Measurements from ENCODE around the gene SIRT2.
A peak's percentile ranks its signal among the peaks of the same experiment; 100 is the strongest.
"Not testable (repeated sequence)": the region's sequence is repeated elsewhere in the genome, so short reads cannot be mapped to it uniquely, and the experiment has no call there.

Gene SIRT2

DNA sequence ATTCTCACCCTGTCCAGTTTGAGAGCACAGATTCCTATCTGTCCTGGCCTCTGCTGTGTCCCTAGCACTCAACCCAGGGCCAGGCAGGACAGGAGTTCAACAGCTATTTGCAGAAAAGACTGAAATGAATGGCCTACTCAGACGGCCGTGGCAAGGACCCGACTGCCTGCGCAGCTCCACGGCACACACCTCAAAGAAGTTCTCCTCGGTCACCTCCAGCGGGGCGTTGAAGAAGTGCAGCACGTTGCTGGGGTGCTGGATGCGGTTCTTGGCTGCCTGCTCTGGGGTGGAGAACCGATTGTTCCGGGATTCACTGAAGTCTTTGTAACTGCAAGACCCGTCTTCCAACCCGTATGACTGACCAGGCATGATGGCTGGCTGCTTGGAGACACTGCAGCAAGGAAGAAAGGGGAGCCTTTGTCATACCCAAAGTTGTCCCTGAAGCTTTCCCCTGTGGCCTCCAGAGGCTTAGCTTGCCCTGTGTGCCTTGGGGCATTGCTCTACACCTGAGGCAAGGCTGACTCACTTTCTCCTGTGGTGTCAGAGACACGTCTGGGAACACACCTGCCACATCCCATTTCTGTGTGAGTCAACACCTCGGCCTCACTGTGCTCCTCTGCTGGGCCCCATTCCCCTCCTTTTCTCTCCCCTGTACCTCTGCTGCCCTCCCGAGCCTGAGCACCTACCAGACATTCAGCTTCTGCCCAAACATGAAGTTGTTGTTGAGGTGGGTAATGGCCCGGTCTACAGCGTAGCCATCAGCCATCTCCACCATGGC is 61.0 kb downstream of the SIRT2 start:
- H3K9me3 Mint-ChIP-seq, result no peaks in the 10 kb centered on the region
- peaks cover 53% of the 10 kb centered on the region for H3K4me1 Mint-ChIP-seq
- peaks cover 28% of the 10 kb centered on the region for H3K36me3 Mint-ChIP-seq
- H3K27me3 Mint-ChIP-seq, result no peaks in the 10 kb centered on the region
- peak overlapping the region; percentile 83 for H3K27ac Mint-ChIP-seq
- H3K4me3 Mint-ChIP-seq, result peak overlapping the region; percentile 67

DNA sequence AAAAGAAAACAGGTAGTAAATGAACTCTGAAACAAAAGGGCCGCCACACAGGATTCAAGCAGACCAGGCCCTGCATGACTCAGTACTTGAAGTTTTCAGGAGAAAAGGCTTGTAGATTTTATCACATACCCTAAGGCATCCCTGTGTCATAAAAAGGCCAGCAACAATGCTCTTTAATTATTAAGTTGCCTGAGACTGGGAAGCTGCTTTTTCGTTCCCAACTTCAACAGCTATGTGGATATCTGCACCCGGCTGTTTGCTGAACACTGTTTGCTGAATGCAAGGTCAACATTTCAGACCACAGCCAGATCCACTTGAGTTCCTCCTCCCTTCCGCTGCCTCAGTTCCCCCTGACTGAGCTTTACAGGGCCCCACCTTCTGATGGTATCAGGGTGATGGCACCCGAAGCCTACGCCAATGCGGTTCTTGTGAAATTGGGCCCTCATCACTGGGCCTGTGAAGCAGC is 61.7 kb downstream of the SIRT2 start:
- no peak overlapping the region for H3K4me3 Mint-ChIP-seq
- peaks cover 23% of the 10 kb centered on the region for H3K36me3 Mint-ChIP-seq
- H3K9me3 Mint-ChIP-seq, result no peaks in the 10 kb centered on the region
- peak overlapping the region; percentile 30 for H3K27ac Mint-ChIP-seq
- H3K4me1 Mint-ChIP-seq, result peaks cover 46% of the 10 kb centered on the region
- no peaks in the 10 kb centered on the region for H3K27me3 Mint-ChIP-seq

DNA sequence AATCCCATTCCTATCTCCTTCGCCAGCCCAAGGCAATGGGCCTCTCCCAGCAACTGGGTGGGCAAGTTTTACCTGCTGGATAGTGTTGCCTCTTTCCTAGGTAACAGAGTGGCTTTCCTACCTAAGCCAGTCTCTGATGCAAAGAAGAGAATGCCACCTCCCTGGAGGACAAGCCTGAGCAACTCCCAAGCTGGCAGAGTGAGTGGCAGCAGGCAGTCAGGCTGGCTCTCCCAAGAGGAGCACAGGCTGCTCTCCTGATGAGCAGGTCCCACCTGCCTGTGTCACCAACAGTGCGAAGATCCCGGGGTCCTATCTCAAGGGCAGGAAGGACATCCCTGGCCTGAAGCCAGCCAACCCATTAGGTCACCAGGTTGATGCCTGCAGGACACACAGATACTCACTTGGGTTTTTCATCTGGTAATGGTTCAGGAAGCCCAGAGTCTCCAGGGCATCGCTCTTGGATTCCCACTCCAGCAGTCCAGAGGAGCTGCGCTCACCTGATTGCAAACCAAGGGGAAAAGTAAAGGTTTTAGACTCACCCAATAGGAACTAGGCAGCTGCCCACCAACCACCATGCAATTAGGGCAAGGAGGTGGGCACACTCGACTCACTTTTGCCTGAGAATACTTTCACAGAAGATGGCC is 62.3 kb downstream of the SIRT2 start:
- H3K9me3 Mint-ChIP-seq, result no peaks in the 10 kb centered on the region
- H3K4me1 Mint-ChIP-seq, result peaks cover 43% of the 10 kb centered on the region
- H3K27ac Mint-ChIP-seq, result peak overlapping the region; percentile 30
- H3K4me3 Mint-ChIP-seq, result no peak overlapping the region
- peaks cover 18% of the 10 kb centered on the region for H3K36me3 Mint-ChIP-seq
- no peaks in the 10 kb centered on the region for H3K27me3 Mint-ChIP-seq

DNA sequence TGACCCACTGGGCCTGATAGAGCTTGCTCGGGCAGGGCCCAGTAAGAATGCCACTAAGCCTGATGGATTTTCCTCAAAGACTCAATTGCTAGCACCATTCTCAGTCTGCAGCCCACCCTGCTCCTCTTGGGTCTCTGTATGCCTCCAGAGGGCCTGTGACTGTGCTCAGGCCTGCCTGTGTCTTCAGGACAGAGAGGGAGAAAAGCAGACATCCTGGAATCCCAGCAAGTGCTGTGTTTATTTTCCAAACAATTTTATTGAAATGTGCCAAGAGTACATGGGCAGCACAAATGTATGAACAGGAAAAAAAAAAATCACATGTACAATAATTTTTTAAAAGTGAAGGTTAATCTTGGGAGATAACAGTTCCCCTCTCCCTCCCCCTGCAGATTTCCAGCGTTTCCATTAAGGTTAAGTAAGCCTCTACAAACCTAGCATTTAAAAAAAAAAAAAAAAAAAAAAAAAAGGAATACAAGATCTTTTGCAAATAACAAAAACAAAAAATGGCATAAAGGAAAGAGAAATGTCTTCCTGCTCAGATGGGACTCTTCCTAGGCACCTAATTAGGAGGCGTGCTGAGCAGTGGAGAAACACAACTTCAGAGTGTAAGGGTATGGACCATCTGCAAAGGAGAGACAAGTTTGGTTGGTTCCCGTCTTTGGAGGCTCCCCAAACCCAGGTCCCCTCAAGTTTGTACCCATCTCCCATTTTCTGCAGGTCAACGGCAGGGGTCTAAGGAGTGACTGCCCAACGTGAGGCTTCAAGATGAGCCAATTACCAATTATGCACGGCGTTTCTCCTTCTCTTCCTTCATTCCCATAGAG is 63.0 kb downstream of the SIRT2 start:
- no peaks in the 10 kb centered on the region for H3K27me3 Mint-ChIP-seq
- peaks cover 41% of the 10 kb centered on the region for H3K4me1 Mint-ChIP-seq
- no peak overlapping the region for H3K27ac Mint-ChIP-seq
- H3K4me3 Mint-ChIP-seq, result no peak overlapping the region
- no peaks in the 10 kb centered on the region for H3K9me3 Mint-ChIP-seq
- H3K36me3 Mint-ChIP-seq, result peaks cover 14% of the 10 kb centered on the region

DNA sequence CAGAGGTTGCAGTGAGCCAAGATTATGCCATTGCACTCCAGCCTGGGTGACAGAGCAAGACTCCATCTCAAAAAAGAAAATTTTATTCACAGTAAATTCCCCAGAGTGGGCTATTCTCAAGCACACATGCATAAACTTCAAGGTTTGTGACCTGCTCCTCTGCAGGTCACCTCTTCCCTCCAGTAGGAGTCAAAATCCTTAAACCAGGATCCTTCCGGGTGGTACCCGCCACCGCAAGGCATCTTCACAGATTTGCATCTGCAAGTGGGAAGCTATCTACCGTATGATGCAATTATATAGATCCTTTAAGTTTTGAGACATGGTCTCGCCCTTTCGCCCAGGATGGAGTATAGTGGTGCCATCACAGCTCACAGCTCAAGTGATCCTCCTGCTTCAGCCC is 64.8 kb downstream of the SIRT2 start:
- peak overlapping the region; percentile 55 for H3K27ac Mint-ChIP-seq
- H3K36me3 Mint-ChIP-seq, result peaks cover 14% of the 10 kb centered on the region
- no peak overlapping the region for H3K4me3 Mint-ChIP-seq

DNA sequence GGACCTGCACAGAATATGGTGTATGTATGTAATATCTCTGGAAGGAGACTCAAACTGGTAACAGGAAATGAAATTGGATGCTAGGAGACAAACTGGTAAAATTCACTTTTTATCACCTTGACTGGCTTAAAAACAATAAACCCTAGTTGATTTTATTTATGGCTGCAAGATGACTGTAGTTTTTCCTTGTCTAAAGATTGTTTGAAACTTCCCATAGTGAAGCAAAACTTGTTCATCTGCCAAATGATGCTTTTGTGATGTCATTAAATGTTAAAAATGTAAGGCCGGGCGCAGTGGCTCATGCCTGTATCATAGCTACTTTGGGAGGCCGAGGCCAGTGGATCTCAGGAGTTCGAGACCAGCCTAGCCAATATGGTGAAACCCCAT is 65.3 kb downstream of the SIRT2 start:
- H3K9me3 Mint-ChIP-seq, result no peaks in the 10 kb centered on the region
- peaks cover 10% of the 10 kb centered on the region for H3K36me3 Mint-ChIP-seq
- no peak overlapping the region for H3K27ac Mint-ChIP-seq
- no peak overlapping the region for H3K4me3 Mint-ChIP-seq
- H3K4me1 Mint-ChIP-seq, result peaks cover 37% of the 10 kb centered on the region
- no peaks in the 10 kb centered on the region for H3K27me3 Mint-ChIP-seq

More for the DNA sequence above, 64.8 kb downstream of the SIRT2 start:
- Mint-ChIP-seq H3K27me3 (no peaks in the 10 kb centered on the region), H3K9me3 (no peaks in the 10 kb centered on the region), H3K4me1 (peaks cover 42% of the 10 kb centered on the region)

DNA sequence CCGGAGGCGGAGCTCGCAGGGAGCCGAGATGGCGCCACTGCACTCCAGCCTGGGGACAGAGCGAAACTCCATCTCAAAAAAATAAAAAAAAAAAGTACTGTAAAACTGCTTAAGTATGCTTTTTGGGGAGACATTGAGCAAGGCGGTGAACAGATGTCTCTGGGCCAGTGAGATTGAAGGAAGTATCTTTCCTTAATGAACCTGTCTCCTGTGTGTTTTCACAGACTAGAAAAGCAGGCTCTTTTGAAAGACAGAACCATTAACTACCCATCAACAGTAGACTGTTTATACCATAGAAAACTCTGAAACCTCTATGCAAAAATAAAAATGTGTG is 66.4 kb downstream of the SIRT2 start:
- H3K4me3 Mint-ChIP-seq, result no peak overlapping the region
- H3K27ac Mint-ChIP-seq, result no peak overlapping the region

DNA sequence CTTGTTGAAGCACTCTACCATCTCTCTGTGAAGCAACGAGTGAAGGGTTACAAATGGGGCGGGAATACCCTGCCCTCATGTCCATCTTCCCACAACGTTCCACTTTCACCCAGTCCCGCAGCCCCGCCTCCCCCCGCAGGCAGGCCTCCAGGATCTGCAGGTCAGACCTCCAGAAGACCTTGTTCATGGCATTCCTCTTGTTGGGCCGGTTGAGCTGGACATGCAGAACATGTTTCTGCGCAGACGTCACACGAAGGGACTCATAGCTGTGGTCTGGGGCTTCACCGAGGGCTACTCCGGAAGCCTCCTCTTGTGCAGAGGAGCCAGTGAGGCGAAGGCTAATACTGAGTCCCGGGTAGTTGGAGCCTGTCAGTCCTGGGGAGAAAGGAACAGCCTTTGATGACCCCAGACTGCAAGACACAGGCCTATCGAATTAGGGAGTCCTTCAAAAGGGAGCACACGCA is 68.2 kb downstream of the SIRT2 start:
- Mint-ChIP-seq H3K27me3 (no peaks in the 10 kb centered on the region), H3K4me1 (peaks cover 45% of the 10 kb centered on the region), H3K36me3 (peaks cover 12% of the 10 kb centered on the region), H3K27ac (peak overlapping the region; percentile 90), H3K9me3 (no peaks in the 10 kb centered on the region), H3K4me3 (peak overlapping the region; percentile 89)

More for the DNA sequence above, 66.4 kb downstream of the SIRT2 start:
- Mint-ChIP-seq H3K9me3 (no peaks in the 10 kb centered on the region), H3K27me3 (no peaks in the 10 kb centered on the region), H3K4me1 (peaks cover 32% of the 10 kb centered on the region), H3K36me3 (peaks cover 11% of the 10 kb centered on the region)

DNA sequence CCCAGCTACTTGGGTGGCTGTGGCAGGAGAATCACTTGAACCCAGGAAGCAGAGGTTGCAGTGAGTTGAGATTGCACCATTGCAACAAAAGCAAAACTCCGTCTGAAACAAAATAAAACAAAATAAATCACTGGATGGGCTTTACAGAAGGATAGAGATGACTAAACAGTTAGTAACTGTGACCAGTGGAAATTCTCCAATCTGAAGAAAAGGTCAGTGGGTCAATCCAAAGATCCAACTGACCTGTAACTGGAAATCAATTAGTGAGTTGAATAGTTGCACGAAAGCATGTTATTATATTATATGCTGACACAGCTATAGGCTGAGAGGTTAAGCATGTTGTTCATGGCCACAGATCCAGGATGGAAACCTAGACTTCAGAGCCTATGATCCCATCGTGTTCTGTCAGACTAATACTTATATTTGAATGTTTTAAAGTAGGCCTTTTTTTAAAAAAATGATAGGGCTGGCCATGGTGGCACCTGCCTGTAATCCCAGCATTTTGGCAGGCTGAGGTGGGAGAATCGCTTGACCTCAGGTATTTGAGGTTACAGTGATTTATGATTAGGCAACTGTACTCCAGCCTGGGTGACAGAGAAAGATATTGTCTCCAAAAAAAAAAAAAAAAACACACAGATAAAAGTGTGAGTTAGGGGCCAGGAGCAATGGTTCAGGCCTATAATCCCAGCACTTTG is 69.2 kb downstream of the SIRT2 start:
- H3K4me1 Mint-ChIP-seq, result peaks cover 51% of the 10 kb centered on the region
- no peaks in the 10 kb centered on the region for H3K9me3 Mint-ChIP-seq
- peak overlapping the region; percentile 23 for H3K27ac Mint-ChIP-seq
- H3K4me3 Mint-ChIP-seq, result peak overlapping the region; percentile 89
- peaks cover 12% of the 10 kb centered on the region for H3K36me3 Mint-ChIP-seq
- H3K27me3 Mint-ChIP-seq, result no peaks in the 10 kb centered on the region

DNA sequence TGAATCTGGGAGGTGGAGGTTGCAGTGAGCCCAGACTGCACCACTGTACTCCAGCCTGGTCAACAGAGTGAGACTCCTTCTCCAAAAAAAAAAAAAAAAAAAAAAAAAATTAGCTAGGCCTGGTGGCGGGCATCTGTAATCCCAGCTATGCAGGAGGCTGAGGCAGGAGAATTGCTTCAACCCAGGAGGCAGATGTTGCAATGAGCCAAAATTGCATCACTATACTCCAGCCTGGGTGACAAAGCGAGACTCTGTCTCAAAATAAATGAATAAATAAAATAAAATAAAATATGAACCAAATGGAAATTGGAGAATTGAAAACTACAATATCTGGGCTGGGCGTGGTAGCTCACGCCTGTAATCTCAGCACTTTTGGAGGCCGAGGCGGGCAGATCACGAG is 70.2 kb downstream of the SIRT2 start:
- not testable (repeated sequence) for H3K27me3 Mint-ChIP-seq, H3K27ac Mint-ChIP-seq

More for the DNA sequence above, 70.2 kb downstream of the SIRT2 start:
- H3K9me3 Mint-ChIP-seq, H3K4me3 Mint-ChIP-seq: not testable (repeated sequence)
- peaks cover 12% of the 10 kb centered on the region for H3K36me3 Mint-ChIP-seq
- peaks cover 60% of the 10 kb centered on the region for H3K4me1 Mint-ChIP-seq

Data from activated naive CD4-positive, alpha-beta T cell treated with anti-CD3 and anti-CD28 coated beads, Interleukin-2, amount 50 U/mL, for 24 hours (primary cell).